ENCODE measurements around the gene KSR2.

- TF ChIP-seq SUZ12 (IDR thresholded peaks at IDR 0.05; ENCODE audit: extremely low read depth, insufficient read depth, insufficient read length): no peak
- no peak for TF ChIP-seq YY1 (IDR thresholded peaks at IDR 0.05; ENCODE audit: insufficient read depth, insufficient read length)
- TF ChIP-seq ZNF274 (IDR thresholded peaks at IDR 0.05; ENCODE audit: low read depth, low read length): no peak
Measured at GRCh38 chr12:117867348-117867747, 101.4 kb downstream of the KSR2 start.
